Measurements from ENCODE around the gene CXCL14. TPM values are rescaled to one million over a fixed set of nuclear protein-coding genes. Genes with fewer than 3 reads are reported as not detected.

The CXCL14 gene
- total and polyA plus RNA-seq, 2 donors (not counting 1 experiment from before 2014, with no cell fraction given): not detected

DNA sequence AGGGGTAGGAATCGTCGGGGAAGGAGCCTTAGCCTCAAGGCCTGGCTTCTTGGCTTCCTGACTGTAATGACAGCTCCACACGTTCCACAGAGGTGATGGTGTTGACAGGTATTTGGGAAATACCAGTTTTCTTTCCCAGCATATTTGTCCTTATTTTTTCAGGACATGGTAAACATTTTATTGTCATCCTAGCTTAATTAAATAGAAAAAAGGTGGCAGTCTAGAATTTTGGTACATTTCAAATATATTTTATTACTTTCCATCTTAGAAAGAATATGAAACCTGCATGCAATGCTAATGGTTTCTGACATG is 8.4 kb downstream of the CXCL14 start:
- H3K4me1 ChIP-seq (ENCODE audit: control insufficient read depth in 2 of 2, insufficient read depth in 2 of 2, low read length in 2 of 2): no peaks in the 10 kb centered on the region
- H3K9me3 Mint-ChIP-seq (ENCODE audit: insufficient read depth): no peaks in the 10 kb centered on the region
- no peak overlapping the region for H3K27ac ChIP-seq (ENCODE audit: low read length in 2 of 2)
- H3K4me2 ChIP-seq (replicated peaks; ENCODE audit: low read depth, low read length, poor library complexity, severe bottlenecking): no peak overlapping the region
- no peaks in the 10 kb centered on the region for H3K36me3 ChIP-seq (replicated peaks in 1 of 2; ENCODE audit: control extremely low read depth in 1 of 2, control insufficient read depth in 1 of 2, extremely low read depth in 1 of 2, insufficient read depth in 2 of 2, low read length in 1 of 2)
- POLR2A ChIA-PET: no interaction called here
- H3K79me2 ChIP-seq (ENCODE audit: control insufficient read depth, insufficient read depth, low read length): no peaks in the 10 kb centered on the region
- no peak overlapping the region for H3K9ac ChIP-seq (ENCODE audit: low read length)
- no peak overlapping the region for H3K27ac Mint-ChIP-seq
- TF ChIP-seq, protein P1, sequence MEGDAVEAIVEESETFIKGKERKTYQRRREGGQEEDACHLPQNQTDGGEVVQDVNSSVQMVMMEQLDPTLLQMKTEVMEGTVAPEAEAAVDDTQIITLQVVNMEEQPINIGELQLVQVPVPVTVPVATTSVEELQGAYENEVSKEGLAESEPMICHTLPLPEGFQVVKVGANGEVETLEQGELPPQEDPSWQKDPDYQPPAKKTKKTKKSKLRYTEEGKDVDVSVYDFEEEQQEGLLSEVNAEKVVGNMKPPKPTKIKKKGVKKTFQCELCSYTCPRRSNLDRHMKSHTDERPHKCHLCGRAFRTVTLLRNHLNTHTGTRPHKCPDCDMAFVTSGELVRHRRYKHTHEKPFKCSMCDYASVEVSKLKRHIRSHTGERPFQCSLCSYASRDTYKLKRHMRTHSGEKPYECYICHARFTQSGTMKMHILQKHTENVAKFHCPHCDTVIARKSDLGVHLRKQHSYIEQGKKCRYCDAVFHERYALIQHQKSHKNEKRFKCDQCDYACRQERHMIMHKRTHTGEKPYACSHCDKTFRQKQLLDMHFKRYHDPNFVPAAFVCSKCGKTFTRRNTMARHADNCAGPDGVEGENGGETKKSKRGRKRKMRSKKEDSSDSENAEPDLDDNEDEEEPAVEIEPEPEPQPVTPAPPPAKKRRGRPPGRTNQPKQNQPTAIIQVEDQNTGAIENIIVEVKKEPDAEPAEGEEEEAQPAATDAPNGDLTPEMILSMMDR (IDR thresholded peaks at IDR 0.05): no peak
- no peak for TF ChIP-seq EZH2 (IDR thresholded peaks at IDR 0.05; ENCODE audit: borderline replicate concordance, insufficient read depth, low read depth, low read length, poor library complexity, severe bottlenecking)
- WGBS (ENCODE audit: insufficient coverage): no CpG with 5 or more reads among the region's 3 CpGs
- H3K27me3 ChIP-seq (replicated peaks in 1 of 4; ENCODE audit: control extremely low read depth in 1 of 4, control insufficient read depth in 3 of 4, insufficient read depth in 4 of 4, low read length in 3 of 4): peaks cover 0 to 8% (median 0%) of the 10 kb centered on the region in 4 experiments
- CTCF ChIA-PET: interaction anchor here (1.0 to 1.5 kb wide), 4 partner anchors 10 to 104 kb away, joined by 3 to 5 read pairs (median 4); no protein-coding TSS in a partner anchor
- H4K20me1 ChIP-seq (ENCODE audit: control insufficient read depth, insufficient read depth, low read length, poor library complexity, severe bottlenecking): no peaks in the 10 kb centered on the region
- no peak overlapping the region for H2AFZ ChIP-seq (ENCODE audit: insufficient read depth, low read depth, low read length, poor library complexity, severe bottlenecking)
- H3K9me3 ChIP-seq (ENCODE audit: control extremely low read depth in 1 of 3, control insufficient read depth in 2 of 3, insufficient read depth in 1 of 3, low read length in 2 of 3): no peaks in the 10 kb centered on the region
- intact Hi-C loops (cut with micrococcal nuclease): no loop called here
- no peak overlapping the region for H3K4me3 Mint-ChIP-seq
- H3K4me3 ChIP-seq (ENCODE audit: control extremely low read depth in 1 of 5, extremely low read depth in 1 of 5, insufficient read depth in 1 of 5, low read depth in 2 of 5, low read length in 4 of 5): no peak overlapping the region
- ATAC-seq (ENCODE audit: low read depth) (no peak), DNase-seq (no peak)
- H3K4me1 Mint-ChIP-seq: no peaks in the 10 kb centered on the region
- H3K27me3 Mint-ChIP-seq: peaks cover 20% of the 10 kb centered on the region

DNA sequence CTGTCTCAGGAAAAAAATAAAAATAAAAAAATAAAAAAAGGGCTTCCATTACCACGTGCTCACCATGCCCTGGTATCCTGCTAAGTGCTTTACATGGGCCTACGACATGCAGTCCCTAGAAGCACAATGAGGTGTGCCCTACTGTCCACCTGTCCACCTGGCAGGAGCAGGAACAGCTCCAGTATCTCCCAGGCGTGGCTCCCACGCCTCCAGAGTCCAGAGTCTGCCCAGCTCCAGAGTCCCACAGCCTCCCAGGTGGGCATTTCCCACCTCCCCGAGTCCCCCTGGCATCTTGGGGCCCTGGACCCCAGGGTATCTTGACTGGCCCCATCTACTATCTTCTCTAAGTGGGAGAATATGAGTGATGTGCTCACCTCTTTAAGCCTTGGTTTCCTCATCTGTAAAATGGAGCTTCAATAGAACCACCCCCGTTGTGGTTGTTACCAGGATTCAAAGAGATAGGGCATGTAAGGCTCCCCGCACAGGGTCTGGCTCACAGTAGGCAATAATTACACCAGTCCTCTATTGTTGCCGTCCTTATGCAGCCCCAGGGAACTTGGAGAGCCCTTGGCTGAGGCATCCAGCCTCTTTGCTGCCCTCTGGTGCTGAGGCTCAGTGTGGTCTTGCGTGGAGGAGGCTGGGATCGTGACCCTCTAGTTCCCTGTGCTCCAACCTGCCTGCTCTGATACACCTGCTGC is 8.9 kb downstream of the CXCL14 start:
- WGBS (ENCODE audit: insufficient coverage): 50% methylated on average over 9 of the region's 10 CpGs
- Mint-ChIP-seq H3K9me3 (ENCODE audit: insufficient read depth) (no peaks in the 10 kb centered on the region), H3K27me3 (peaks cover 24% of the 10 kb centered on the region), H3K4me3 (no peak overlapping the region), H3K4me1 (no peaks in the 10 kb centered on the region), H3K27ac (no peak overlapping the region)
- Histone ChIP-seq H3K79me2 (ENCODE audit: control insufficient read depth, insufficient read depth, low read length) (no peaks in the 10 kb centered on the region), H3K27me3 (replicated peaks in 1 of 4; ENCODE audit: control extremely low read depth in 1 of 4, control insufficient read depth in 3 of 4, insufficient read depth in 4 of 4, low read length in 3 of 4) (peaks cover 0 to 8% (median 0%) of the 10 kb centered on the region in 4 experiments), H3K27ac (ENCODE audit: low read length in 2 of 2) (no peak overlapping the region), H3K9ac (ENCODE audit: low read length) (no peak overlapping the region), H3K4me1 (ENCODE audit: control insufficient read depth in 2 of 2, insufficient read depth in 2 of 2, low read length in 2 of 2) (no peaks in the 10 kb centered on the region), H2AFZ (ENCODE audit: insufficient read depth, low read depth, low read length, poor library complexity, severe bottlenecking) (no peak overlapping the region), H3K4me3 (ENCODE audit: control extremely low read depth in 1 of 5, extremely low read depth in 1 of 5, insufficient read depth in 1 of 5, low read depth in 2 of 5, low read length in 4 of 5) (no peak overlapping the region), H4K20me1 (ENCODE audit: control insufficient read depth, insufficient read depth, low read length, poor library complexity, severe bottlenecking) (no peaks in the 10 kb centered on the region), H3K9me3 (ENCODE audit: control extremely low read depth in 1 of 3, control insufficient read depth in 2 of 3, insufficient read depth in 1 of 3, low read length in 2 of 3) (no peaks in the 10 kb centered on the region), H3K36me3 (replicated peaks in 1 of 2; ENCODE audit: control extremely low read depth in 1 of 2, control insufficient read depth in 1 of 2, extremely low read depth in 1 of 2, insufficient read depth in 2 of 2, low read length in 1 of 2) (no peaks in the 10 kb centered on the region), H3K4me2 (replicated peaks; ENCODE audit: low read depth, low read length, poor library complexity, severe bottlenecking) (no peak overlapping the region)
- DNase-seq: no peak
- no peak for TF ChIP-seq EZH2 (IDR thresholded peaks at IDR 0.05; ENCODE audit: borderline replicate concordance, insufficient read depth, low read depth, low read length, poor library complexity, severe bottlenecking)
- TF ChIP-seq, protein P1 (IDR thresholded peaks at IDR 0.05): no peak
- POLR2A ChIA-PET: no interaction called here
- CTCF ChIA-PET: interaction anchor here (1.0 to 1.5 kb wide), 4 partner anchors 9 to 103 kb away, joined by 3 to 5 read pairs (median 4); no protein-coding TSS in a partner anchor
- no peak for ATAC-seq (ENCODE audit: low read depth)
- intact Hi-C loops (cut with micrococcal nuclease): no loop called here

Data from B cell (primary cell).